Body of pancreas (tissue), 4 donors: Measurements from ENCODE around the gene RPTOR. TPM values are rescaled to one million over a fixed set of nuclear protein-coding genes. Genes with fewer than 3 reads are reported as not detected.

Experiments used
- ATAC-seq: fragments of 150-250 bp; one replicate; pipeline ENCODE4 v1.9.1; 2016
- DNase-seq, 4 donors: peaks; one replicate each; pipeline ENCODE4 v3.0.0-alpha.2; 2019
- H3K27ac ChIP-seq, 4 donors: fragments of 200-600 bp; sonication (generic); 1 replicate in 3 of 4; 2 replicates in 1 of 4; pipeline versions ENCODE4 v1.5.1 to v1.6.1; 2016 to 2019; ENCODE audit warnings: mild to moderate bottlenecking in 1 of 4, mixed read lengths in 1 of 4, moderate library complexity in 1 of 4
- H3K27me3 ChIP-seq, 2 donors: fragments of 200-600 bp; sonication (generic); one replicate each; pipeline ENCODE4 v1.6.0; 2016; ENCODE audit warnings: mild to moderate bottlenecking in 1 of 2
- H3K36me3 ChIP-seq, 2 donors: fragments of 200-600 bp; sonication (generic); replicated peaks in 1 of 2; 2 replicates each; pipeline ENCODE4 v1.5.1; 2016; ENCODE audit warnings: low read depth in 2 of 2; ENCODE audit not compliant: insufficient read depth in 1 of 2
- H3K4me1 ChIP-seq: fragments of 200-600 bp; sonication (generic); one replicate; pipeline ENCODE4 v1.6.0; 2016
- H3K4me3 ChIP-seq, 2 donors: fragments of 200-600 bp; sonication (generic); 1 replicate in 1 of 2; 2 replicates in 1 of 2; pipeline ENCODE4 v1.5.1; 2016 to 2019
- H3K9me3 ChIP-seq, 3 donors: fragments of 200-600 bp; sonication (generic); 1 replicate in 2 of 3; 2 replicates in 1 of 3; pipeline ENCODE4 v1.5.1; 2016
- CTCF ChIP-seq, 7 experiments: fragments of 450-650 bp in 4 of 7; fragments of 200-600 bp in 3 of 7; sonication (generic) in 3 of 7; IDR thresholded peaks; one replicate each; pipeline ENCODE4 v1.5.1; 2016 to 2019; ENCODE audit warnings: antibody characterized with exemption in 7 of 7
- POLR2A ChIP-seq, 3 donors: fragments of 450-650 bp; IDR thresholded peaks; one replicate each; pipeline ENCODE4 v1.6.1; 2016; ENCODE audit warnings: antibody characterized with exemption in 3 of 3, mild to moderate bottlenecking in 2 of 3
- WGBS, 2 donors: methylation state at CpG; one replicate each; pipeline ENCODE4 v1.1.5; 2017; 5-methylcytosine and 5-hydroxymethylcytosine counted together
- intact Hi-C: fragments of 100-400 bp; cut with DNase I; formaldehyde crosslinking; loops from one replicate; pipeline ENCODE4 v1.15.1; 2023
- total RNA-seq, 2 donors: library from RNA; depleted of rRNA; stranded (reverse); fragments of >200 nt; gene quantifications; one replicate each; pipeline ENCODE4 v1.1.0, GENCODE V29; 2016

The RPTOR gene
- total RNA-seq, 2 donors from 2014 or later = 22.3 to 34.3 TPM

GRCh38 chr17:80930335-80931279 is 386.0 kb downstream of the RPTOR start:
- TF ChIP-seq CTCF (IDR thresholded peaks at IDR 0.05) (no peak), POLR2A (IDR thresholded peaks at IDR 0.05) (no peak)
- Histone ChIP-seq H3K9me3 (no peaks in the 10 kb centered on the region), H3K27me3 (no peaks in the 10 kb centered on the region), H3K4me1 (no peaks in the 10 kb centered on the region), H3K4me3 (no peak overlapping the region), H3K27ac (no peak overlapping the region), H3K36me3 (peaks cover 0 to 10% of the 10 kb centered on the region in 2 donors)
- no peak for ATAC-seq
- intact Hi-C loops = no loop called here
- DNase-seq = peak in 1 of 4 donors; percentile 2
- 75 to 83% methylated on average over 15 to 16 of the region's 16 CpGs for WGBS, 2 donors

- WGBS, 2 donors = 73 to 86% methylated on average over 9 to 12 of the region's 13 CpGs
- ATAC-seq = peak; percentile 74
Measured at GRCh38 chr17:80931421-80932265, 387.0 kb downstream of the RPTOR start.

GRCh38 chr17:80935526-80935925 is 390.9 kb downstream of the RPTOR start:
- no peaks in the 10 kb centered on the region for H3K36me3 ChIP-seq
- no peak for ATAC-seq
- intact Hi-C loops = no loop called here

More at GRCh38 chr17:80931421-80932265, 387.0 kb downstream of the RPTOR start:
- Histone ChIP-seq H3K27ac (no peak overlapping the region), H3K36me3 (peaks cover 0 to 4% of the 10 kb centered on the region in 2 donors), H3K9me3 (no peaks in the 10 kb centered on the region), H3K4me3 (no peak overlapping the region), H3K4me1 (no peaks in the 10 kb centered on the region), H3K27me3 (no peaks in the 10 kb centered on the region)
- no peak for TF ChIP-seq POLR2A (IDR thresholded peaks at IDR 0.05)
- no peak for TF ChIP-seq CTCF (IDR thresholded peaks at IDR 0.05)
- intact Hi-C loops = no loop called here
- peak in 3 of 4 donors; percentile 14 to 49 (median 33) for DNase-seq

GRCh38 chr17:80936218-80936617 is 391.6 kb downstream of the RPTOR start:
- Histone ChIP-seq H3K36me3 (no peaks in the 10 kb centered on the region), H3K9me3 (no peaks in the 10 kb centered on the region), H3K27ac (no peak overlapping the region), H3K4me3 (no peak overlapping the region), H3K27me3 (no peaks in the 10 kb centered on the region), H3K4me1 (no peaks in the 10 kb centered on the region)
- WGBS, 2 donors = 86 to 87% methylated on average over 4 of the region's 4 CpGs
- no peak for ATAC-seq
- no peak for DNase-seq
- intact Hi-C loops = no loop called here
- TF ChIP-seq CTCF (IDR thresholded peaks at IDR 0.05) (no peak), POLR2A (IDR thresholded peaks at IDR 0.05) (no peak)

More at GRCh38 chr17:80935526-80935925, 390.9 kb downstream of the RPTOR start:
- Histone ChIP-seq H3K4me3 (no peak overlapping the region), H3K27ac (no peak overlapping the region), H3K4me1 (no peaks in the 10 kb centered on the region), H3K27me3 (no peaks in the 10 kb centered on the region), H3K9me3 (no peaks in the 10 kb centered on the region)
- TF ChIP-seq CTCF (IDR thresholded peaks at IDR 0.05) (no peak), POLR2A (IDR thresholded peaks at IDR 0.05) (no peak)
- DNase-seq = no peak
- 84 to 86% methylated on average over 2 of the region's 2 CpGs for WGBS, 2 donors
